GM12878 (cell line): ENCODE measurements around the gene GPAT3. TPM values are rescaled to one million over a fixed set of nuclear protein-coding genes. Genes with fewer than 3 reads are reported as not detected.

ENCODE experiments used
- ATAC-seq: fragments of 200-7000 bp; cut with Tn5 transposase; 3 replicates; pipeline ENCODE4 v1.9.1; 2020; ENCODE audit warnings: mild to moderate bottlenecking, moderate library complexity
- BruUV-seq: library from RNA; stranded (reverse); fragments of 400-500 nt; replicated peaks from 2 replicates; lab custom pipeline; 2021; lab: Mats Ljungman, UMichigan
- CTCF ChIA-PET: fragments of 300-600 bp; sonication (Branson Sonifier 250); formaldehyde crosslinking; extraction: SDS; loops from one replicate; lab custom pipeline; 2021; ENCODE audit warnings: inconsistent platforms; lab: Yijun Ruan, JAX
- POLR2A ChIA-PET: fragments of 350-600 bp; formaldehyde crosslinking; extraction: SDS; loops from one replicate; lab custom pipeline; 2021; ENCODE audit warnings: inconsistent platforms; lab: Charles Lee
- RAD21 ChIA-PET: fragments of 300-600 bp; sonication (Branson Sonifier 250); formaldehyde crosslinking; loops from one replicate; lab custom pipeline; 2023; ENCODE audit warnings: antibody characterized with exemption; ENCODE audit not compliant: unreplicated experiment; lab: Charles Lee
- SMC1A ChIA-PET: fragments of 300-600 bp; sonication (Branson Sonifier 250); formaldehyde crosslinking; loops from one replicate; lab custom pipeline; 2023; ENCODE audit not compliant: unreplicated experiment, uncharacterized antibody; lab: Charles Lee
- DNase-seq: peaks from one replicate; pipeline ENCODE4 v3.0.0-alpha.2; 2011; ENCODE audit warnings: low read depth, low spot score
- FAIRE-seq: peaks from 3 replicates; lab custom pipeline; 2011; peaks lifted over from hg19 to GRCh38; lab: Jason Lieb, UNC
- H2AFZ ChIP-seq: 2 replicates; pipeline ENCODE4 v1.6.0; 2011; ENCODE audit warnings: low read depth, low read length, control low read depth; ENCODE audit not compliant: control insufficient read depth
- H3K27ac ChIP-seq: 2 replicates; pipeline ENCODE4 v1.5.1; 2011; ENCODE audit warnings: control low read depth; ENCODE audit not compliant: control insufficient read depth, insufficient read depth
- H3K27me3 ChIP-seq, 2 experiments: replicated peaks in 1 of 2; 2 replicates each; pipeline versions ENCODE4 v1.6.0 to v1.6.1; 2011; ENCODE audit warnings: low read length in 1 of 2; ENCODE audit not compliant: control insufficient read depth in 2 of 2, insufficient read depth in 2 of 2
- H3K36me3 ChIP-seq, 2 experiments: 2 replicates each; pipeline ENCODE4 v1.5.1; 2011; ENCODE audit warnings: low read length in 1 of 2; ENCODE audit not compliant: control insufficient read depth in 2 of 2, insufficient read depth in 2 of 2
- H3K4me1 ChIP-seq: 2 replicates; pipeline ENCODE4 v1.6.1; 2011; ENCODE audit warnings: mild to moderate bottlenecking, low read length, moderate library complexity, mixed read lengths; ENCODE audit not compliant: control insufficient read depth, insufficient read depth
- H3K4me2 ChIP-seq: 2 replicates; pipeline ENCODE4 v1.6.0; 2011; ENCODE audit warnings: control low read depth; ENCODE audit not compliant: control insufficient read depth, insufficient read depth
- H3K4me3 ChIP-seq: fragments of 200-600 bp; sonication (generic); 2 replicates; pipeline ENCODE4 v1.5.1; 2016
- H3K79me2 ChIP-seq: 2 replicates; pipeline ENCODE4 v1.6.0; 2011; ENCODE audit warnings: low read length; ENCODE audit not compliant: control insufficient read depth, insufficient read depth
- H3K9ac ChIP-seq: 2 replicates; pipeline ENCODE4 v1.8.0; 2011; ENCODE audit warnings: low read length, control low read depth, mixed read lengths; ENCODE audit not compliant: control insufficient read depth, insufficient read depth
- H3K9me3 ChIP-seq: replicated peaks from 3 replicates; pipeline ENCODE4 v1.5.1; 2011; ENCODE audit warnings: mild to moderate bottlenecking, low read length; ENCODE audit not compliant: control insufficient read depth, insufficient read depth
- H4K20me1 ChIP-seq: 2 replicates; pipeline ENCODE4 v1.6.0; 2011; ENCODE audit not compliant: control insufficient read depth, insufficient read depth
- BACH1 ChIP-seq: fragments of 450-650 bp; IDR thresholded peaks from 2 replicates; pipeline ENCODE4 v1.6.1; 2017; ENCODE audit warnings: mild to moderate bottlenecking, borderline replicate concordance
- BHLHE40 ChIP-seq, 2 experiments: fragments of 450-650 bp in 1 of 2; IDR thresholded peaks; 2 replicates each; pipeline ENCODE4 v1.6.1; 2011 to 2017; ENCODE audit warnings: low read depth in 2 of 2, borderline replicate concordance in 1 of 2, improper control_type of control experiment in 1 of 2, low read length in 1 of 2, mild to moderate bottlenecking in 1 of 2
- DPF2 ChIP-seq: fragments of 450-650 bp; IDR thresholded peaks from 2 replicates; pipeline ENCODE4 v1.6.1; 2017; ENCODE audit warnings: mild to moderate bottlenecking
- HCFC1 ChIP-seq: fragments of 150-350 bp; IDR thresholded peaks from 2 replicates; pipeline ENCODE4 v1.6.1; 2014; ENCODE audit warnings: low read length
- IKZF2 ChIP-seq, 2 experiments: fragments of 450-650 bp; IDR thresholded peaks; 2 replicates each; pipeline ENCODE4 v1.6.1; 2017; ENCODE audit warnings: mild to moderate bottlenecking in 2 of 2, moderate library complexity in 2 of 2
- JUNB ChIP-seq: IDR thresholded peaks from 2 replicates; pipeline ENCODE4 v1.6.1; 2016; ENCODE audit warnings: antibody characterized with exemption, mild to moderate bottlenecking
- JUND ChIP-seq: IDR thresholded peaks from 2 replicates; pipeline ENCODE4 v1.6.1; 2012; ENCODE audit warnings: low read depth, mild to moderate bottlenecking, low read length, improper control_type of control experiment, moderate library complexity
- NFIC ChIP-seq: IDR thresholded peaks from 2 replicates; pipeline ENCODE4 v1.6.1; 2012; ENCODE audit warnings: low read depth, mild to moderate bottlenecking, inconsistent platforms, low read length, moderate library complexity
- NFXL1 ChIP-seq: fragments of 450-650 bp; IDR thresholded peaks from 2 replicates; pipeline ENCODE4 v1.6.1; 2017; ENCODE audit warnings: antibody characterized with exemption, mild to moderate bottlenecking, borderline replicate concordance
- NR2F1 ChIP-seq: fragments of 450-650 bp; conservative IDR thresholded peaks from 2 replicates; pipeline ENCODE4 v1.6.1; 2017; ENCODE audit warnings: mild to moderate bottlenecking
- PAX5 ChIP-seq: IDR thresholded peaks from 2 replicates; pipeline ENCODE4 v1.6.1; 2011; ENCODE audit warnings: low read depth, low read length, borderline replicate concordance
- RUNX3 ChIP-seq: IDR thresholded peaks from 2 replicates; pipeline ENCODE4 v1.6.1; 2012; ENCODE audit warnings: low read length, inconsistent platforms
- SREBF2 ChIP-seq: IDR thresholded peaks from 2 replicates; pipeline ENCODE4 v1.6.1; 2012; ENCODE audit warnings: mild to moderate bottlenecking, low read length
- SUZ12 ChIP-seq: fragments of 200-600 bp; sonication (generic); IDR thresholded peaks from one replicate; pipeline ENCODE4 v1.6.1; 2018; ENCODE audit warnings: antibody characterized with exemption, mild to moderate bottlenecking; ENCODE audit not compliant: unreplicated experiment
- ZNF24 ChIP-seq: fragments of 450-650 bp; IDR thresholded peaks from 2 replicates; pipeline ENCODE4 v1.6.1; 2017; ENCODE audit warnings: antibody characterized with exemption, mild to moderate bottlenecking
- WGBS: methylation state at CpG from one replicate; pipeline ENCODE4 v1.1.6; 2016; ENCODE audit warnings: low lambda C conversion rate; ENCODE audit not compliant: insufficient replicate concordance, insufficient coverage; ENCODE audit errors: missing lambda C conversion rate; 5-methylcytosine and 5-hydroxymethylcytosine counted together
- in situ Hi-C: fragments of 300-500 bp; cut with MboI; formaldehyde crosslinking; loops from 9 replicates; pipeline ENCODE4 v1.14.3; 2018; ENCODE audit warnings: mixed read lengths
- intact Hi-C: fragments of 100-400 bp; cut with micrococcal nuclease; formaldehyde crosslinking; loops from one replicate; pipeline ENCODE4 v1.14.2; 2022; ENCODE audit not compliant: unreplicated experiment
- polyA plus RNA-seq, 11 experiments: library from polyadenylated mRNA; depleted of rRNA in 4 of 11; unstranded in 6 of 11; stranded (reverse) in 5 of 11; fragments of >200 nt; fragmentation: Nextera tagmentation in 4 of 11; fragmentation: Illumina TruSeq in 1 of 11; extraction: Ambion mirVana in 4 of 11; extraction: Trizol in 1 of 11; gene quantifications; 1 replicate in 1 of 11; 2 replicates in 10 of 11; pipeline versions ENCODE4 v1.2.1 to v1.2.3, GENCODE V29; 2011 to 2016; ENCODE audit warnings: inconsistent platforms in 2 of 11, missing spikeins in 2 of 11, low read depth in 1 of 11
- total RNA-seq, 4 experiments: library from RNA; depleted of rRNA in 3 of 4; stranded (reverse); fragments of >200 nt in 3 of 4; fragmentation: Illumina TruSeq in 1 of 4; extraction: Trizol in 1 of 4; gene quantifications; 2 replicates each; pipeline versions ENCODE4 v1.2.1 to v1.2.3, GENCODE V29; 2013 to 2021
- TF ChIP-seq, protein P1 (sequence below): IDR thresholded peaks from 2 replicates; pipeline ENCODE4 v1.6.1; 2011; ENCODE audit warnings: low read depth, mild to moderate bottlenecking, low read length, moderate library complexity, borderline replicate concordance; ENCODE audit errors: extremely low read depth
- TF ChIP-seq, protein P2 (sequence below): fragments of 450-650 bp; IDR thresholded peaks from 2 replicates; pipeline ENCODE4 v1.6.1; 2017; ENCODE audit warnings: mild to moderate bottlenecking
- TF ChIP-seq, protein P3 (sequence below): IDR thresholded peaks from 2 replicates; pipeline ENCODE4 v1.6.1; 2011; ENCODE audit warnings: low read depth, low read length, improper control_type of control experiment, borderline replicate concordance
- TF ChIP-seq, protein P4 (sequence below): IDR thresholded peaks from 2 replicates; pipeline ENCODE4 v1.6.1; 2011; ENCODE audit warnings: borderline replicate concordance, low read depth, mild to moderate bottlenecking, moderate library complexity, mixed read lengths, low read length; ENCODE audit not compliant: insufficient read depth; ENCODE audit errors: extremely low read length

Gene GPAT3
- total and polyA plus RNA-seq, 10 of the 15 experiments (the other 5 are each of a cell fraction or from before 2014, with no cell fraction given) = 0.26 to 1.1 (median 0.52) TPM

DNA sequence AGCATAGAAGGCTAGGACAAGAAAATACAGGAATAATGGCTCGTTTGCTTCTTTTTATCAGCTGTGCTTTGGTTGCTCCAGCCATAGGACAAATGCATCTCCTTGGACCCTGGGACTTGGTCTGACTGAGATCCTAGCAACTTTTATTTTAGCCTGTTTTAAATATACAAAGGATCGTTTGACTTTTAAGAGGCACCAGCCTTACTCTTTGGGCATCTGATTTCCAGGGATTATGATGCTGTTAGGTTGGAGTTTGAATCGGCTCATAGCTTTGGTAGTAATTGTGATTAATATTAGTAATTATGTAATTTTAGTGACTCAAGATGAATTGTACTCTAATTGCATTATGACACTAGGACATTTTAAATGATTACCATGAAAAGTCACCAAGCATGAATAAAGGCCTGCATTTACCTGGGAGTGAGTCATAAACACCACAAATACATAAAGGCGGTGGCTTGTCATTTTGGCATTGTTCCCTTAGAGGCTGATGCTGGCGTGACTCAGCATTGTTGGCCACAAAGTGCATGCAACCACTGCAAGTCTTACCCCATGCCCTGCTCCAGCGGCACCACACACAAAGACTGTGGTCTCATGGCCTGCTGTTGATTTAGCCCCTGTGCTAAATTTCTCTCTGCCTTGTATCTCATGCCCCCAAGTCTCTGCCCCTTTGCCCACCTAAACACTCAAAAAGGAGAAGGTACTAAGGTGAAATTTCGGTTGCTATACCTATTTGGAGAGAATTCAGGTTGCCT is 12.4 kb downstream of the GPAT3 start:
- Histone ChIP-seq H3K9ac (0 out of 2 replicates have a peak overlapping the region, but pooled peaks have one; percentile 20), H3K4me2 (peak overlapping the region; percentile 35; the same call in 1 of the 2 replicates), H3K4me1 (peaks cover 15% of the 10 kb centered on the region), H3K79me2 (no peaks in the 10 kb centered on the region), H3K27ac (peak overlapping the region; percentile 39; the same call in 1 of the 2 replicates), H3K27me3 (no peaks in the 10 kb centered on the region), H4K20me1 (no peaks in the 10 kb centered on the region), H2AFZ (peak overlapping the region; percentile 34; the same call in 1 of the 2 replicates), H3K4me3 (no peak overlapping the region), H3K36me3 (no peaks in the 10 kb centered on the region), H3K9me3 (no peaks in the 10 kb centered on the region)
- DNase-seq (peak; percentile 83), ATAC-seq (peak; percentile 92), FAIRE-seq (peak; percentile 85)
- CTCF ChIA-PET = interaction anchor here (0.8 to 1.6 kb wide), 6 partner anchors 10 to 91 kb away, joined by 3 to 8 read pairs (median 4); no protein-coding TSS in a partner anchor
- in situ Hi-C loops = no loop called here
- POLR2A ChIA-PET = interaction anchor here (0.8 kb wide), 1 partner anchor 22 kb away, joined by 3 read pairs; no protein-coding TSS in a partner anchor
- 13% methylated on average over 7 of the region's 7 CpGs for WGBS
- SMC1A ChIA-PET = interaction anchor here (1.1 to 1.9 kb wide), 4 partner anchors 10 to 33 kb away, joined by 3 to 5 read pairs (median 4); no protein-coding TSS in a partner anchor
- intact Hi-C loops = loop anchor here (2.0 kb wide), 1 partner anchor 32 kb away; no protein-coding TSS in a partner anchor
- BruUV-seq = no TSS peak
- RAD21 ChIA-PET = interaction anchor here (1.1 to 1.2 kb wide), 2 partner anchors 33 to 35 kb away, joined by 3 to 5 read pairs; no protein-coding TSS in a partner anchor
- no peak for TF ChIP-seq NFXL1
- TF ChIP-seq, protein P1, sequence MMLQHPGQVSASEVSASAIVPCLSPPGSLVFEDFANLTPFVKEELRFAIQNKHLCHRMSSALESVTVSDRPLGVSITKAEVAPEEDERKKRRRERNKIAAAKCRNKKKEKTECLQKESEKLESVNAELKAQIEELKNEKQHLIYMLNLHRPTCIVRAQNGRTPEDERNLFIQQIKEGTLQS = no peak
- TF ChIP-seq, protein P2, sequence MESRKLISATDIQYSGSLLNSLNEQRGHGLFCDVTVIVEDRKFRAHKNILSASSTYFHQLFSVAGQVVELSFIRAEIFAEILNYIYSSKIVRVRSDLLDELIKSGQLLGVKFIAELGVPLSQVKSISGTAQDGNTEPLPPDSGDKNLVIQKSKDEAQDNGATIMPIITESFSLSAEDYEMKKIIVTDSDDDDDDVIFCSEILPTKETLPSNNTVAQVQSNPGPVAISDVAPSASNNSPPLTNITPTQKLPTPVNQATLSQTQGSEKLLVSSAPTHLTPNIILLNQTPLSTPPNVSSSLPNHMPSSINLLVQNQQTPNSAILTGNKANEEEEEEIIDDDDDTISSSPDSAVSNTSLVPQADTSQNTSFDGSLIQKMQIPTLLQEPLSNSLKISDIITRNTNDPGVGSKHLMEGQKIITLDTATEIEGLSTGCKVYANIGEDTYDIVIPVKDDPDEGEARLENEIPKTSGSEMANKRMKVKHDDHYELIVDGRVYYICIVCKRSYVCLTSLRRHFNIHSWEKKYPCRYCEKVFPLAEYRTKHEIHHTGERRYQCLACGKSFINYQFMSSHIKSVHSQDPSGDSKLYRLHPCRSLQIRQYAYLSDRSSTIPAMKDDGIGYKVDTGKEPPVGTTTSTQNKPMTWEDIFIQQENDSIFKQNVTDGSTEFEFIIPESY = no peak
- TF ChIP-seq SREBF2 = no peak
- peak; percentile 48; the same call in 1 of the 2 replicates for TF ChIP-seq NFIC
- TF ChIP-seq JUND = peak; percentile 52; the same call in 1 of the 2 replicates
- TF ChIP-seq BACH1 = peak; percentile 100
- TF ChIP-seq JUNB = peak; percentile 87
- TF ChIP-seq SUZ12 = no peak
- TF ChIP-seq, protein P3, sequence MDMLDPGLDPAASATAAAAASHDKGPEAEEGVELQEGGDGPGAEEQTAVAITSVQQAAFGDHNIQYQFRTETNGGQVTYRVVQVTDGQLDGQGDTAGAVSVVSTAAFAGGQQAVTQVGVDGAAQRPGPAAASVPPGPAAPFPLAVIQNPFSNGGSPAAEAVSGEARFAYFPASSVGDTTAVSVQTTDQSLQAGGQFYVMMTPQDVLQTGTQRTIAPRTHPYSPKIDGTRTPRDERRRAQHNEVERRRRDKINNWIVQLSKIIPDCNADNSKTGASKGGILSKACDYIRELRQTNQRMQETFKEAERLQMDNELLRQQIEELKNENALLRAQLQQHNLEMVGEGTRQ = no peak
- peak; percentile 45 to 79; a peak in 2 of 4 replicates for TF ChIP-seq IKZF2 (IDR thresholded peaks at IDR 0.05)
- peak; percentile 87 for TF ChIP-seq DPF2
- TF ChIP-seq HCFC1 = no peak
- peak in 1 of 2 experiments; percentile 77; a peak in 2 of 4 replicates for TF ChIP-seq BHLHE40 (IDR thresholded peaks at IDR 0.05; ENCODE audit: borderline replicate concordance in 1 of 2, low read depth in 2 of 2, low read length in 1 of 2)
- peak; percentile 8; the same call in 1 of the 2 replicates for TF ChIP-seq ZNF24
- TF ChIP-seq, protein P4, sequence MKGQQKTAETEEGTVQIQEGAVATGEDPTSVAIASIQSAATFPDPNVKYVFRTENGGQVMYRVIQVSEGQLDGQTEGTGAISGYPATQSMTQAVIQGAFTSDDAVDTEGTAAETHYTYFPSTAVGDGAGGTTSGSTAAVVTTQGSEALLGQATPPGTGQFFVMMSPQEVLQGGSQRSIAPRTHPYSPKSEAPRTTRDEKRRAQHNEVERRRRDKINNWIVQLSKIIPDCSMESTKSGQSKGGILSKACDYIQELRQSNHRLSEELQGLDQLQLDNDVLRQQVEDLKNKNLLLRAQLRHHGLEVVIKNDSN = no peak
- TF ChIP-seq RUNX3 = peak; percentile 84
- TF ChIP-seq NR2F1 = peak; percentile 53; the same call in 1 of the 2 replicates
- TF ChIP-seq PAX5 = peak; percentile 93
